ENCODE measurements around the gene FBXW11. TPM values are rescaled to one million over a fixed set of nuclear protein-coding genes. Genes with fewer than 3 reads are reported as not detected.

The FBXW11 gene
- total and polyA plus RNA-seq, 10 of the 15 experiments (the other 5 are each of a cell fraction or from before 2014, with no cell fraction given), result 4.3 to 61.5 (median 40.0) TPM

DNA sequence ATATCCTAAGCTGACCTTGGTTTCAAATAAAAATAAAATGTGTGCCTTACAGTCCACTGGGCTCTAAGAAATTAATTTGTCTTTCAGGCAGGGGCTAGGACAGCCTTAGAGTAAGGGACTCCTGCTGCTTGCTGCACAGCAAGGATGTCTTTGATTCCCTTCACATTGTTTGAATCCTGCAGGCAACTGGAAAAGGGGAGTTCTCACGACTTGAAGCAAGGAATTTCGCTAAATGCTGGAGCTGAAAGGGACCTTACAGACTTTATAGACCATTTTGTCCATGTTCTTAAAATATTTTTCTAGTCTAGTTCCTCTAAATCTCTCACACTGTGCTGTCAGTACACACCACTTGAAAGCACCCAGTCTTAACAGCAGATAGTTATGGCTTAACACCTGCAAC, 35.6 kb downstream of the FBXW11 start:
- ChIA-PET CTCF (interaction anchor here (5.1 kb wide), 1 partner anchor 9 kb away, joined by 21 read pairs; no protein-coding TSS in a partner anchor), POLR2A (interaction anchor here (1.5 kb wide), 1 partner anchor 11 kb away, joined by 4 read pairs; no protein-coding TSS in a partner anchor), RAD21 (ENCODE audit: unreplicated experiment) (no interaction called here), SMC1A (ENCODE audit: uncharacterized antibody, unreplicated experiment) (interaction anchor here (0.7 to 1.2 kb wide), 2 partner anchors 9 to 34 kb away, joined by 4 to 5 read pairs; no protein-coding TSS in a partner anchor)
- FAIRE-seq, result no peak
- intact Hi-C loops (cut with micrococcal nuclease; ENCODE audit: unreplicated experiment) (no loop called here), in situ Hi-C loops (cut with MboI) (no loop called here)
- no peak for ATAC-seq
- H4K20me1 ChIP-seq (ENCODE audit: control insufficient read depth, insufficient read depth), result no peaks in the 10 kb centered on the region
- no peak overlapping the region for H3K9ac ChIP-seq (ENCODE audit: control insufficient read depth, insufficient read depth, low read length)
- H3K36me3 ChIP-seq (ENCODE audit: control insufficient read depth in 2 of 2, insufficient read depth in 2 of 2, low read length in 1 of 2), result peaks cover 0 to 3% of the 10 kb centered on the region in 2 experiments; a peak in 1 of 4 replicates
- H3K4me2 ChIP-seq (ENCODE audit: control insufficient read depth, insufficient read depth), result no peak overlapping the region
- TF ChIP-seq, protein P1, sequence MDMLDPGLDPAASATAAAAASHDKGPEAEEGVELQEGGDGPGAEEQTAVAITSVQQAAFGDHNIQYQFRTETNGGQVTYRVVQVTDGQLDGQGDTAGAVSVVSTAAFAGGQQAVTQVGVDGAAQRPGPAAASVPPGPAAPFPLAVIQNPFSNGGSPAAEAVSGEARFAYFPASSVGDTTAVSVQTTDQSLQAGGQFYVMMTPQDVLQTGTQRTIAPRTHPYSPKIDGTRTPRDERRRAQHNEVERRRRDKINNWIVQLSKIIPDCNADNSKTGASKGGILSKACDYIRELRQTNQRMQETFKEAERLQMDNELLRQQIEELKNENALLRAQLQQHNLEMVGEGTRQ (IDR thresholded peaks at IDR 0.05; ENCODE audit: borderline replicate concordance, low read depth, low read length), result no peak
- TF ChIP-seq SP1 (IDR thresholded peaks at IDR 0.05; ENCODE audit: low read depth, low read length), result no peak
- TF ChIP-seq, protein P2, sequence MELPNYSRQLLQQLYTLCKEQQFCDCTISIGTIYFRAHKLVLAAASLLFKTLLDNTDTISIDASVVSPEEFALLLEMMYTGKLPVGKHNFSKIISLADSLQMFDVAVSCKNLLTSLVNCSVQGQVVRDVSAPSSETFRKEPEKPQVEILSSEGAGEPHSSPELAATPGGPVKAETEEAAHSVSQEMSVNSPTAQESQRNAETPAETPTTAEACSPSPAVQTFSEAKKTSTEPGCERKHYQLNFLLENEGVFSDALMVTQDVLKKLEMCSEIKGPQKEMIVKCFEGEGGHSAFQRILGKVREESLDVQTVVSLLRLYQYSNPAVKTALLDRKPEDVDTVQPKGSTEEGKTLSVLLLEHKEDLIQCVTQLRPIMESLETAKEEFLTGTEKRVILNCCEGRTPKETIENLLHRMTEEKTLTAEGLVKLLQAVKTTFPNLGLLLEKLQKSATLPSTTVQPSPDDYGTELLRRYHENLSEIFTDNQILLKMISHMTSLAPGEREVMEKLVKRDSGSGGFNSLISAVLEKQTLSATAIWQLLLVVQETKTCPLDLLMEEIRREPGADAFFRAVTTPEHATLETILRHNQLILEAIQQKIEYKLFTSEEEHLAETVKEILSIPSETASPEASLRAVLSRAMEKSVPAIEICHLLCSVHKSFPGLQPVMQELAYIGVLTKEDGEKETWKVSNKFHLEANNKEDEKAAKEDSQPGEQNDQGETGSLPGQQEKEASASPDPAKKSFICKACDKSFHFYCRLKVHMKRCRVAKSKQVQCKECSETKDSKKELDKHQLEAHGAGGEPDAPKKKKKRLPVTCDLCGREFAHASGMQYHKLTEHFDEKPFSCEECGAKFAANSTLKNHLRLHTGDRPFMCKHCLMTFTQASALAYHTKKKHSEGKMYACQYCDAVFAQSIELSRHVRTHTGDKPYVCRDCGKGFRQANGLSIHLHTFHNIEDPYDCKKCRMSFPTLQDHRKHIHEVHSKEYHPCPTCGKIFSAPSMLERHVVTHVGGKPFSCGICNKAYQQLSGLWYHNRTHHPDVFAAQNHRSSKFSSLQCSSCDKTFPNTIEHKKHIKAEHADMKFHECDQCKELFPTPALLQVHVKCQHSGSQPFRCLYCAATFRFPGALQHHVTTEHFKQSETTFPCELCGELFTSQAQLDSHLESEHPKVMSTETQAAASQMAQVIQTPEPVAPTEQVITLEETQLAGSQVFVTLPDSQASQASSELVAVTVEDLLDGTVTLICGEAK (IDR thresholded peaks at IDR 0.05; ENCODE audit: borderline replicate concordance), result no peak
- WGBS (ENCODE audit: insufficient coverage, insufficient replicate concordance, low lambda C conversion rate, missing lambda C conversion rate), result 100% methylated on average over 2 of the region's 2 CpGs
- peaks cover 78% of the 10 kb centered on the region for H3K79me2 ChIP-seq (ENCODE audit: control insufficient read depth, insufficient read depth, low read length)
- no peaks in the 10 kb centered on the region for H3K27me3 ChIP-seq (replicated peaks in 1 of 2; ENCODE audit: control insufficient read depth in 2 of 2, insufficient read depth in 2 of 2, low read length in 1 of 2)
- no peak for DNase-seq (ENCODE audit: low read depth, low spot score)
- no peak overlapping the region for H3K27ac ChIP-seq (ENCODE audit: control insufficient read depth, insufficient read depth)
- no TSS peak for BruUV-seq (replicated peaks)
- peaks cover 12% of the 10 kb centered on the region for H3K4me1 ChIP-seq (ENCODE audit: control insufficient read depth, insufficient read depth, low read length)
- peaks cover 16% of the 10 kb centered on the region for H3K9me3 ChIP-seq (replicated peaks; ENCODE audit: control insufficient read depth, insufficient read depth, low read length)
- H3K4me3 ChIP-seq, result no peak overlapping the region
- H2AFZ ChIP-seq (ENCODE audit: control insufficient read depth, low read depth, low read length), result no peak overlapping the region
